SK-N-SH treated with all-trans-retinoic acid at 6 μM for 48 hours (cell line): ENCODE results near the gene HRG.

Experiments used
- CSDC2 ChIP-seq: fragments of 250-450 bp; sonication (Bioruptor Pico); IDR thresholded peaks from 2 replicates; pipeline ENCODE4 v1.5.0; 2020; ENCODE audit warnings: mild to moderate bottlenecking, moderate library complexity
- GLIS3 ChIP-seq: fragments of 250-450 bp; sonication (Bioruptor Pico); IDR thresholded peaks from 2 replicates; pipeline ENCODE4 v1.5.0; 2020; ENCODE audit warnings: mild to moderate bottlenecking, moderate library complexity
- ISL1 ChIP-seq: fragments of 250-450 bp; sonication (Bioruptor Pico); IDR thresholded peaks from 2 replicates; pipeline ENCODE4 v2.1.2; 2022; ENCODE audit warnings: mild to moderate bottlenecking, moderate library complexity
- POU6F1 ChIP-seq: fragments of 250-450 bp; sonication (Bioruptor Pico); IDR thresholded peaks from 2 replicates; pipeline ENCODE4 v1.8.0; 2021; ENCODE audit warnings: low read depth, mild to moderate bottlenecking, moderate library complexity, borderline replicate concordance
- RARB ChIP-seq: fragments of 250-450 bp; sonication (Bioruptor Pico); IDR thresholded peaks from 2 replicates; pipeline ENCODE4 v1.8.0; 2021; ENCODE audit warnings: mild to moderate bottlenecking, moderate library complexity
- TSHZ2 ChIP-seq: fragments of 250-450 bp; sonication (Bioruptor Pico); IDR thresholded peaks from 2 replicates; pipeline ENCODE4 v1.5.0; 2020; ENCODE audit warnings: mild to moderate bottlenecking, moderate library complexity
- ZC3H10 ChIP-seq: fragments of 250-450 bp; sonication (Bioruptor Pico); IDR thresholded peaks from 2 replicates; pipeline ENCODE4 v1.5.1; 2021; ENCODE audit warnings: mild to moderate bottlenecking, moderate library complexity
- ZFP3 ChIP-seq: fragments of 250-450 bp; sonication (Bioruptor Pico); IDR thresholded peaks from 2 replicates; pipeline ENCODE4 v1.5.0; 2020; ENCODE audit warnings: mild to moderate bottlenecking, moderate library complexity
- ZFP30 ChIP-seq: fragments of 450-650 bp; formaldehyde crosslinking; IDR thresholded peaks from 2 replicates; pipeline ENCODE4 v1.5.0; 2022; ENCODE audit warnings: mild to moderate bottlenecking, moderate library complexity
- ZNF70 ChIP-seq: fragments of 450-650 bp; formaldehyde crosslinking; IDR thresholded peaks from 2 replicates; pipeline ENCODE4 v1.5.0; 2020; ENCODE audit warnings: mild to moderate bottlenecking, moderate library complexity
- TF ChIP-seq, protein P1 (sequence below): fragments of 250-450 bp; sonication (Bioruptor Pico); IDR thresholded peaks from 2 replicates; pipeline ENCODE4 v1.8.0; 2020; ENCODE audit warnings: mild to moderate bottlenecking, moderate library complexity, borderline replicate concordance
- TF ChIP-seq, protein P2 (sequence below): fragments of 250-450 bp; sonication (Bioruptor Pico); IDR thresholded peaks from 2 replicates; pipeline ENCODE4 v1.5.1; 2020; ENCODE audit warnings: low read depth, mild to moderate bottlenecking, moderate library complexity

- no peak for TF ChIP-seq GLIS3
- TF ChIP-seq, protein P1, sequence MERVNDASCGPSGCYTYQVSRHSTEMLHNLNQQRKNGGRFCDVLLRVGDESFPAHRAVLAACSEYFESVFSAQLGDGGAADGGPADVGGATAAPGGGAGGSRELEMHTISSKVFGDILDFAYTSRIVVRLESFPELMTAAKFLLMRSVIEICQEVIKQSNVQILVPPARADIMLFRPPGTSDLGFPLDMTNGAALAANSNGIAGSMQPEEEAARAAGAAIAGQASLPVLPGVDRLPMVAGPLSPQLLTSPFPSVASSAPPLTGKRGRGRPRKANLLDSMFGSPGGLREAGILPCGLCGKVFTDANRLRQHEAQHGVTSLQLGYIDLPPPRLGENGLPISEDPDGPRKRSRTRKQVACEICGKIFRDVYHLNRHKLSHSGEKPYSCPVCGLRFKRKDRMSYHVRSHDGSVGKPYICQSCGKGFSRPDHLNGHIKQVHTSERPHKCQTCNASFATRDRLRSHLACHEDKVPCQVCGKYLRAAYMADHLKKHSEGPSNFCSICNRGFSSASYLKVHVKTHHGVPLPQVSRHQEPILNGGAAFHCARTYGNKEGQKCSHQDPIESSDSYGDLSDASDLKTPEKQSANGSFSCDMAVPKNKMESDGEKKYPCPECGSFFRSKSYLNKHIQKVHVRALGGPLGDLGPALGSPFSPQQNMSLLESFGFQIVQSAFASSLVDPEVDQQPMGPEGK: no peak
- no peak for TF ChIP-seq POU6F1 (CRISPR knock-in tag)
- no peak for TF ChIP-seq CSDC2 (CRISPR knock-in tag)
- TF ChIP-seq ZFP3 (CRISPR knock-in tag): no peak
- TF ChIP-seq, protein P2, sequence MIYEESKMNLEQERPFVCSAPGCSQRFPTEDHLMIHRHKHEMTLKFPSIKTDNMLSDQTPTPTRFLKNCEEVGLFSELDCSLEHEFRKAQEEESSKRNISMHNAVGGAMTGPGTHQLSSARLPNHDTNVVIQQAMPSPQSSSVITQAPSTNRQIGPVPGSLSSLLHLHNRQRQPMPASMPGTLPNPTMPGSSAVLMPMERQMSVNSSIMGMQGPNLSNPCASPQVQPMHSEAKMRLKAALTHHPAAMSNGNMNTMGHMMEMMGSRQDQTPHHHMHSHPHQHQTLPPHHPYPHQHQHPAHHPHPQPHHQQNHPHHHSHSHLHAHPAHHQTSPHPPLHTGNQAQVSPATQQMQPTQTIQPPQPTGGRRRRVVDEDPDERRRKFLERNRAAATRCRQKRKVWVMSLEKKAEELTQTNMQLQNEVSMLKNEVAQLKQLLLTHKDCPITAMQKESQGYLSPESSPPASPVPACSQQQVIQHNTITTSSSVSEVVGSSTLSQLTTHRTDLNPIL: no peak
- TF ChIP-seq ISL1 (CRISPR knock-in tag): no peak
- TF ChIP-seq ZC3H10 (CRISPR knock-in tag): no peak
- TF ChIP-seq RARB (CRISPR knock-in tag): no peak
- TF ChIP-seq ZFP30 (CRISPR knock-in tag): no peak
- no peak for TF ChIP-seq ZNF70
- TF ChIP-seq TSHZ2 (CRISPR knock-in tag): no peak
These were observed 40.2 kb upstream of the HRG start for GRCh38 chr3:186625600-186626042.
